K562 treated with DMSO at 1 percent for 12 hours (cell line): ENCODE data around the gene ATP6V1A. TPM values are rescaled to one million over a fixed set of nuclear protein-coding genes. Genes with fewer than 3 reads are reported as not detected.

Experiments
- total RNA-seq: library from RNA; unstranded; fragments of 300-600 nt; gene quantifications from 2 replicates; pipeline ENCODE4 v1.2.3, GENCODE V29; 2022; ENCODE audit not compliant: insufficient read depth

ATP6V1A gene
- total RNA-seq, result 14.0 and 35.2 TPM in 2 replicates

DNA sequence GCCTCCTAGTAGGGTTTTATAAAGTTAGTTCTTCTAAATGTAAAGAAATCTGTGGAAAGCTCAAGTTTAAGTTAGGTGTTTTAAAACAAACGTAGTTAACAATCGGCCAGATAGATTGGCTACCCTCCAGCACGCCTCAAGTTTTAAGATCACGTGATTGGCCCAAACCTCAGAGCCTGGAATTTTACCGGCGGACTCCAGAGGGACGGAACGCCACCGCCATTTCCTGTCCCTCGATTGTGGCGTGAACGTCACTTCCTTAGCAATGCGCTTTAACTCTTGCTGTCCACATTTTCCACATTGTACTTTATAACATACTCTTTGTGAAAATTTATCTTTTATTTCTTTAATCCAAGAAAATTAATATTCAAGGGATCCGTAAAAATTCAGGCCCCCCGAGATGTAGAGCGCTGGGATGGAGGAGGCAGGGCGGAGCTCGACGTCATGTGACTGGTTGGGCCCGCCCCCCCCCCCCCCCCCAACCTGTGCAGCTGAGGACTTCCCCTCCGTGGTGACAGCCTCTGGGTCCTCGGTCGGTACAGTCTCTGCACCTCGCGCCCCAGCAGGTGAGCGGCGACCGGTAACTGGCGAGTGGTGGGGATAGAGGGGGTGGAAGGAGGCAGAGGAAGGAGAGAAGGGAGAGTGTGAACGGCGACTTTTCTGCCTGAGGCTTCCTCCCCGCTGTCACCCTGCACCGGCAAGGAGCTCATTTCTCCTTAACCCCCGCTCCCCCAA lies at the start of gene ATP6V1A:
Gene ATP6V1A (plus strand): TSS at position 488 of the 735 bp plus-strand sequence. CDS start 31,719 bp downstream, outside the sequence.

GRCh38 chr3:113745756-113746547 lies 883 bp upstream of the ATP6V1A start, which contains the start of gene NAA50:
NAA50 (minus strand) TSS chr3:113746249; CDS start chr3:113745949, 300 bp downstream.

GRCh38 chr3:113838631-113839209 lies 91.9 kb downstream of the ATP6V1A start, which contains the start of gene GRAMD1C:
GRAMD1C (plus strand) TSS chr3:113838788; CDS start chr3:113838910, 122 bp downstream.

Other genes with a start within 250 kb of the ATP6V1A start
- 1.4 and 7.6 TPM in 2 replicates for gene SPICE1, start 231.9 kb upstream of the ATP6V1A start, total RNA-seq
- not detected in 2 replicates for gene SIDT1, start 214.5 kb upstream of the ATP6V1A start, total RNA-seq
- 0.44 and 2.5 TPM in 2 replicates for gene USF3, start 50.4 kb upstream of the ATP6V1A start, total RNA-seq
- 20.9 and 61.5 TPM in 2 replicates for gene NAA50, start 786 bp upstream of the ATP6V1A start, total RNA-seq
- not detected in 2 replicates for gene GRAMD1C, start 91.8 kb downstream of the ATP6V1A start, total RNA-seq
- gene ZDHHC23, start 201.0 kb downstream of the ATP6V1A start, total RNA-seq, result 0.15 TPM in 1 of 2 replicates, not detected in the other